Spleen (tissue), 7 donors: ENCODE results near the gene FYN.

ENCODE experiments used
- CTCF ChIP-seq, 11 experiments: fragments of 200-600 bp in 7 of 11; fragments of 450-650 bp in 4 of 11; sonication (generic) in 4 of 11; IDR thresholded peaks in 8 of 11; conservative IDR thresholded peaks in 3 of 11; 1 replicate in 7 of 11; 2 replicates in 4 of 11; pipeline versions ENCODE4 v1.4.0 to v1.8.0; 2016 to 2021; ENCODE audit warnings: antibody characterized with exemption in 11 of 11, inconsistent platforms in 4 of 11, mild to moderate bottlenecking in 1 of 11
- POLR2A ChIP-seq, 3 donors: fragments of 450-650 bp; IDR thresholded peaks; one replicate each; pipeline ENCODE4 v1.5.1; 2017; ENCODE audit warnings: antibody characterized with exemption in 3 of 3, mild to moderate bottlenecking in 1 of 3
- POLR2AphosphoS5 ChIP-seq, 3 donors: sonication (generic); formaldehyde crosslinking; IDR thresholded peaks; one replicate each; pipeline ENCODE4 v1.5.1; 2017; ENCODE audit warnings: antibody characterized with exemption in 3 of 3
- donor health status: DM: no; HTN: no; CAD: no; lungs with moderate emphysema.
- donor health status: DM: no; HTN: no; CAD: no.
- donor health status: DM: no; HTN: no; CAD: no.

GRCh38 chr6:111628142-111628850 is 245.0 kb downstream of the FYN start:
- no peak for TF ChIP-seq CTCF (IDR thresholded peaks at IDR 0.05 in 8 of 11, conservative IDR thresholded peaks at IDR 0.05 in 3 of 11)
- TF ChIP-seq POLR2A (IDR thresholded peaks at IDR 0.05), result no peak
- no peak for TF ChIP-seq POLR2AphosphoS5 (IDR thresholded peaks at IDR 0.05)
